Prostate gland (tissue), 2 donors: ENCODE data around the gene ETV4. TPM values are rescaled to one million over a fixed set of nuclear protein-coding genes. Genes with fewer than 3 reads are reported as not detected.
A peak's percentile ranks its signal among the peaks of the same experiment; 100 is the strongest.

Source experiments
- DNase-seq: peaks from one replicate; pipeline ENCODE4 v3.0.0-alpha.2; 2019; ENCODE audit warnings: low spot score
- H3K27ac ChIP-seq, 2 donors: fragments of 200-600 bp; sonication (generic); 2 replicates each; pipeline ENCODE4 v1.5.1; 2017 to 2019
- H3K27me3 ChIP-seq: fragments of 200-600 bp; sonication (generic); replicated peaks from 2 replicates; pipeline ENCODE4 v1.5.1; 2019; ENCODE audit not compliant: insufficient read depth
- H3K36me3 ChIP-seq, 2 donors: fragments of 200-600 bp; sonication (generic); 1 replicate in 1 of 2; 2 replicates in 1 of 2; pipeline versions ENCODE4 v1.5.1 to v1.8.1; 2017 to 2019
- H3K4me1 ChIP-seq: fragments of 200-600 bp; sonication (generic); replicated peaks from 2 replicates; pipeline ENCODE4 v1.5.1; 2019
- H3K4me3 ChIP-seq, 2 donors: fragments of 200-600 bp; sonication (generic); 2 replicates each; pipeline ENCODE4 v1.5.1; 2017 to 2019
- H3K9me3 ChIP-seq: fragments of 200-600 bp; sonication (generic); 2 replicates; pipeline ENCODE4 v1.5.1; 2017
- POLR2A ChIP-seq: fragments of 450-650 bp; IDR thresholded peaks from one replicate; pipeline ENCODE4 v1.6.1; 2016; ENCODE audit warnings: antibody characterized with exemption, mild to moderate bottlenecking
- POLR2AphosphoS5 ChIP-seq: sonication (generic); formaldehyde crosslinking; IDR thresholded peaks from one replicate; pipeline ENCODE4 v1.6.1; 2017; ENCODE audit warnings: antibody characterized with exemption
- WGBS: methylation state at CpG from one replicate; pipeline ENCODE4 v1.1.5; 2018; 5-methylcytosine and 5-hydroxymethylcytosine counted together
- intact Hi-C: fragments of 100-400 bp; cut with DNase I; formaldehyde crosslinking; loops from one replicate; pipeline ENCODE4 v1.14.2; 2022
- total RNA-seq, 2 donors: library from RNA; depleted of rRNA; stranded (reverse); fragments of >200 nt; gene quantifications; one replicate each; pipeline ENCODE4 v1.1.0, GENCODE V29; 2016
- TF ChIP-seq, protein P1 (sequence below), 4 experiments: fragments of 200-600 bp in 2 of 4; fragments of 450-650 bp in 2 of 4; sonication (generic) in 2 of 4; IDR thresholded peaks; 1 replicate in 3 of 4; 2 replicates in 1 of 4; pipeline ENCODE4 v1.5.1; 2016 to 2019; ENCODE audit warnings: antibody characterized with exemption in 4 of 4, mild to moderate bottlenecking in 2 of 4, moderate library complexity in 2 of 4

Gene ETV4
- total RNA-seq, 2 donors from 2014 or later, result 2.9 to 4.0 TPM

DNA sequence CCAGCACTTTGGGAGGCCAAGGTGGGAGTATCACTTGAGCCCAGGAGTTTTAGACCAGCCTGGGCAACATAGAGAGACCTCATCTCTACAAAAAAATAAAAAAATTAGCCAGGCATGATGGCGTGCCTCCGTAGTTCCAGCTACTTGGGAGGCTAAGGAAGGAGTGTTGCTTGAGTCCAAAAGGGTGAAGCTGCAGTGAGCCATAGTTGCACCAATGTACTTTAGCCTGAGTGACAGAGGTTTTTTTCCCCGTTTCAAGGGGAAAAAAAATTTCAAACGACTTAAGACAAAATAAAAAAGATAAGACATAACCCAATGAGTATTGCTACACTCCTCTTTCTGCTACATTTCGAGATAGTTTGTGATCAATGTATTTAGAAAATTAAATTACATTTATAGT lies 55.5 kb downstream of the ETV4 start:
- H3K9me3 ChIP-seq, result no peaks in the 10 kb centered on the region
- TF ChIP-seq POLR2A, result no peak
- TF ChIP-seq, protein P1, sequence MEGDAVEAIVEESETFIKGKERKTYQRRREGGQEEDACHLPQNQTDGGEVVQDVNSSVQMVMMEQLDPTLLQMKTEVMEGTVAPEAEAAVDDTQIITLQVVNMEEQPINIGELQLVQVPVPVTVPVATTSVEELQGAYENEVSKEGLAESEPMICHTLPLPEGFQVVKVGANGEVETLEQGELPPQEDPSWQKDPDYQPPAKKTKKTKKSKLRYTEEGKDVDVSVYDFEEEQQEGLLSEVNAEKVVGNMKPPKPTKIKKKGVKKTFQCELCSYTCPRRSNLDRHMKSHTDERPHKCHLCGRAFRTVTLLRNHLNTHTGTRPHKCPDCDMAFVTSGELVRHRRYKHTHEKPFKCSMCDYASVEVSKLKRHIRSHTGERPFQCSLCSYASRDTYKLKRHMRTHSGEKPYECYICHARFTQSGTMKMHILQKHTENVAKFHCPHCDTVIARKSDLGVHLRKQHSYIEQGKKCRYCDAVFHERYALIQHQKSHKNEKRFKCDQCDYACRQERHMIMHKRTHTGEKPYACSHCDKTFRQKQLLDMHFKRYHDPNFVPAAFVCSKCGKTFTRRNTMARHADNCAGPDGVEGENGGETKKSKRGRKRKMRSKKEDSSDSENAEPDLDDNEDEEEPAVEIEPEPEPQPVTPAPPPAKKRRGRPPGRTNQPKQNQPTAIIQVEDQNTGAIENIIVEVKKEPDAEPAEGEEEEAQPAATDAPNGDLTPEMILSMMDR (IDR thresholded peaks at IDR 0.05), result no peak
- no peak for TF ChIP-seq POLR2AphosphoS5
- no peak for DNase-seq

DNA sequence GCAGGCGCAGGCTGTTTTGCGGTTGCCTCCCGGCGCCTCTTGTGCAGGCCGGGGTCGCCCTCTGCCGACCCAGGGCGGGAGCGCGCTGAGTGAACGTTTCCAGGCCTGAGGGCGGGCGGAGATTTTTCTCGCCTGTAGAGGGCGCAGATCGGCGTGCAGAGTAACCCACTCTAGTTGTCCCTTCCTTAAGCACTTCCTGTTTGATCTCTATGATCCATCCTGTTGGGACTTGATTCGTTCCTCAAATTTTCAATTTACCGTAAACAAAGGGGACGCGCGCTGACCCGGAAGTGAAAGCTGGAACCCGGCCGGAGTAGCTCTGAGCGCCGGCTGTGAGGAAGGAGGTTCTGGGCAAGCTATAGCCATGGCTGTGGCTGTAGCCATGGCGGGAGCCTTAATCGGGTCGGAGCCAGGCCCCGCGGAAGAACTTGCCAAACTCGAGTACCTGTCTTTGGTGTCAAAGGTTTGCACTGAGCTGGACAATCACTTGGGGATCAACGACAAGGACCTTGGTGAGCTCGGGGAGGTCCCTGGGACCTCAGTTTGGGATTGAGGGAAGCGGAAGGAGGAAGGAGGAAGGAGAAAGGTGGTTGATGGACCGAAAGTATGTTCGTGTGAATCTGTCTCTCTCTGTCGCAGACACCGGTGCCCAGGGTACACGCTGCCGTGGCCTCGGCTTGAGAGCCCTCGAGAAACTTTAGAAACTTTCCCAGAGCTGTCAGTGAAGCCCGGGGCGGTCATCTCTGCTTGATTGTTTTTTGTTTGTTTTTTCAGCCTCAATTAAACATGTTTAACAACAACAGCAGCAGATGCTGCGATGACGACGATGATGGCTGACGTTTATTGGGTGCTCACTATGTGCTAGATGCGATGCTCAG lies 62.2 kb downstream of the ETV4 start, which contains the start of gene DHX8:
Gene DHX8, plus strand, starts transcription at position 302 of the 878 bp plus-strand sequence. Its CDS starts 63 bp downstream, at position 365.
- Histone ChIP-seq H3K4me1 (peaks cover 7% of the 10 kb centered on the region), H3K4me3 (peak within 1 kb of the TSS; percentile 54 to 70), H3K27ac (peak within 1 kb of the TSS; percentile 76 to 81), H3K27me3 (no peaks in the 10 kb centered on the region), H3K36me3 (no peaks in the 10 kb centered on the region), H3K9me3 (no peaks in the 10 kb centered on the region)
- TF ChIP-seq POLR2A (peak; percentile 49), POLR2AphosphoS5 (peak; percentile 100)
- TF ChIP-seq, protein P1 (IDR thresholded peaks at IDR 0.05), result peak; percentile 99 to 100 (median 100)
- DNase-seq, result peak; percentile 95
- intact Hi-C loops, result loop anchor here (1.0 to 10.0 kb wide), 3 partner anchors 85 to 269 kb away; partner anchors contain the start of gene TMEM106A
- WGBS, result under 1% methylated on average over 48 of the region's 51 CpGs

More for the DNA sequence above, 55.5 kb downstream of the ETV4 start:
- Histone ChIP-seq H3K4me1 (no peaks in the 10 kb centered on the region), H3K27ac (no peak overlapping the region), H3K4me3 (no peak overlapping the region), H3K36me3 (peaks cover 15 to 46% of the 10 kb centered on the region in 2 donors), H3K27me3 (no peaks in the 10 kb centered on the region)
- intact Hi-C loops, result no loop called here
- 89% methylated on average over 5 of the region's 5 CpGs for WGBS

DNA sequence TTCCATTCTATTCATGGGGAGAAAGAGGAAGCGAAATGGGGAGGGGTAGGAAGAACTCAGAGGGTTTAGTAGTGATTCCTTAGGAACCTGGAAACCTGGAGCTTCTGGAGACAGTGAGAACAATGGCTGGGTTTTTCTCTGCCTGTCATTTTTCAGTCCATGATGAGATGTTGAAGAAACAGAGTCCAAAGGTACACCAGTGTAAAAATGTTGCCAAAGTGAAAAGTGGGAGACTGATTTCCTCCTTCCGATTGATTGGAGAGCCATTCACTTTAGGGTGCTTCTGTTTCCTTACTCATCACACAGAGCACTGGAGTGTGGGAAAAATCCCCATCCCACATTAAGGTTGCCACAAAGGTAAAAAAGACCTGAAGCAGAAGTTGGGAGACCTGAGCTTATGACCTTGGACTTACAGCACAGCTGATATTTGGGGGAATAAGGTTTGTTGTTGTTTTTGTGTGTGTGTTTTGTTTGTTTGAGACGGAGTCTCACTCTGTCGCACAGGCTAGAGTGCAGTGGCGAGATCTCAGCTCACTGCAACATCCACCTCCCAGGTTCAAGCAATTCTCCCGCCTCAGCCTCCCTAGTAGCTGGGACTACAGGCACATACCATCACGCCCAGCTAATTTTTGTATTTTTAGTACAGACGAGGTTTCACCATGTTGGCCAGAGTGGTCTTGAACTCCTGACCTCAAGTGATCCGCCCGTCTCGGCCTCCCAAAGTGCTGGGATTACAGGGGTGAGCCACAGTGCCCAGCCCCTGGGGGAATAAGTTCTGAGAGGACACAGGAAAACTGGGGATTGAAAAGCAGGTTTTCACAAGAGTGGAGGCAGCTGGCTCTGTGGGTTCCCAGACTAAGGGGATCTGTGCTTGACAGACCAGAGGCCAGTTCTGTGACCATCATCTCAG lies 63.8 kb downstream of the ETV4 start:
- Histone ChIP-seq H3K4me1 (peaks cover 7% of the 10 kb centered on the region), H3K9me3 (no peaks in the 10 kb centered on the region), H3K27me3 (no peaks in the 10 kb centered on the region), H3K4me3 (no peak overlapping the region), H3K36me3 (no peaks in the 10 kb centered on the region), H3K27ac (no peak overlapping the region)
- intact Hi-C loops, result loop anchor here (1.0 to 10.0 kb wide), 3 partner anchors 83 to 268 kb away; partner anchors contain the start of gene TMEM106A
- 85% methylated on average over 11 of the region's 11 CpGs for WGBS
- no peak for TF ChIP-seq POLR2A
- no peak for TF ChIP-seq POLR2AphosphoS5
- TF ChIP-seq, protein P1 (IDR thresholded peaks at IDR 0.05), result no peak
- DNase-seq, result no peak

DNA sequence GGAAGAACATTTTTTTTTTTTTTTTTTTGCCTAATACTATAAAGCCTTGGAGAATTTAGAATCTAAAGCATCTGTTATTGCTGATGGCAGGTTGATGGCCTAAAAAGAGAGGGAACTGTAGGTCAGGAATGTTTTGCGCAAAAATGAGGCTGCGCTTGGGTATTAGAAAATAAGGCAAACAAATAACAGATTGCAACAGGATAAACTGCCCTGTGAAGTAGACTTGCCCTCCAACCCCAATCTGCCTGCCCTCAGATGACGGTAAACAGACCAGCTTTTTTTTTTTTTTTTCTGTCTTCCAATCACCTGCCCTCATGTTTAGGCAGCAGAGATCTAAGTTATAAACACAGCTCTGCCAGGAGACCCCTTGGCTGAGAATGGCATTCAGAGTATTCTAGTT lies 66.2 kb downstream of the ETV4 start:
- TF ChIP-seq POLR2A (no peak), POLR2AphosphoS5 (no peak)
- TF ChIP-seq, protein P1 (IDR thresholded peaks at IDR 0.05), result no peak

More for the DNA sequence above, 66.2 kb downstream of the ETV4 start:
- no peaks in the 10 kb centered on the region for H3K27me3 ChIP-seq
- WGBS, result 87% methylated on average over 3 of the region's 3 CpGs
- peaks cover 4% of the 10 kb centered on the region for H3K4me1 ChIP-seq
- H3K27ac ChIP-seq, result no peak overlapping the region
- intact Hi-C loops, result loop anchor here (10.0 kb wide), 1 partner anchor 265 kb away; the partner anchor contains the start of gene TMEM106A
- H3K4me3 ChIP-seq, result no peak overlapping the region
- no peaks in the 10 kb centered on the region for H3K36me3 ChIP-seq
- no peaks in the 10 kb centered on the region for H3K9me3 ChIP-seq
- DNase-seq, result no peak

Other genes with a start within 250 kb of the ETV4 start
- 10 to 100 TPM in 1 of 2 donors, 1 to 10 TPM in 1; 4.8 to 17.2 TPM for gene ARL4D, start 147.3 kb downstream of the ETV4 start, total RNA-seq
- 10 to 100 TPM; 35.7 to 52.9 TPM for gene DHX8, start 62.4 kb downstream of the ETV4 start, total RNA-seq
- 1 to 10 TPM; 3.4 to 6.1 TPM for gene MEOX1, start 115.6 kb upstream of the ETV4 start, total RNA-seq
- under 1 TPM in 1 of 2 donors, not detected in 1; 0.18 TPM for gene SOST, start 212.5 kb upstream of the ETV4 start, total RNA-seq
- gene DUSP3, start 232.6 kb upstream of the ETV4 start, total RNA-seq, result 10 to 100 TPM; 62.4 to 78.9 TPM
- gene CFAP97D1, start 234.1 kb upstream of the ETV4 start, total RNA-seq, result 1 to 10 TPM in 1 of 2 donors, not detected in 1; 1.1 TPM